ENCODE results near the gene PDE7B. TPM values are rescaled to one million over a fixed set of nuclear protein-coding genes. Genes with fewer than 3 reads are reported as not detected.

The PDE7B gene
- total and polyA plus RNA-seq, 9 of the 15 experiments (the other 6 are each of a cell fraction or from before 2014, with no cell fraction given), result 0.01 TPM; not detected in 8

GRCh38 chr6:136084403-136084802 lies 232.9 kb downstream of the PDE7B start (continued):
- TF ChIP-seq UBTF (IDR thresholded peaks at IDR 0.05; ENCODE audit: borderline replicate concordance in 1 of 2, low read depth in 2 of 2, low read length in 2 of 2), result no peak

- ATAC-seq, result no peak
- no peaks in the 10 kb centered on the region for H3K9me3 ChIP-seq (replicated peaks; ENCODE audit: control insufficient read depth, insufficient read depth, low read depth, low read length)
- in situ Hi-C loops (cut with MboI), result no loop called here
- TF ChIP-seq THAP7 (CRISPR knock-in tag; IDR thresholded peaks at IDR 0.05), result no peak
- TF ChIP-seq PBX2 (CRISPR knock-in tag; IDR thresholded peaks at IDR 0.05; ENCODE audit: low read depth), result no peak
- no peak for TF ChIP-seq PBX2 (tag; conservative IDR thresholded peaks at IDR 0.05; ENCODE audit: low read depth)
- TF ChIP-seq SETDB1 (IDR thresholded peaks at IDR 0.05; ENCODE audit: low read length), result no peak
- TF ChIP-seq SMARCC2 (IDR thresholded peaks at IDR 0.05; ENCODE audit: low read depth), result no peak
- TF ChIP-seq RBBP5 (IDR thresholded peaks at IDR 0.05; ENCODE audit: borderline replicate concordance, insufficient read depth, low read length, poor library complexity, severe bottlenecking), result no peak
- TF ChIP-seq BMI1 (IDR thresholded peaks at IDR 0.05; ENCODE audit: low read length), result no peak
- TF ChIP-seq MCM7 (IDR thresholded peaks at IDR 0.05), result no peak
- no peak for TF ChIP-seq RB1 (IDR thresholded peaks at IDR 0.05; ENCODE audit: low read depth)
- TF ChIP-seq CTCF (IDR thresholded peaks at IDR 0.05 in 2 of 3, conservative IDR thresholded peaks at IDR 0.05 in 1 of 3; ENCODE audit: insufficient read depth in 2 of 3, low read depth in 1 of 3, low read length in 3 of 3), result no peak
- TF ChIP-seq ZSCAN29 (IDR thresholded peaks at IDR 0.05), result no peak
These were observed 234.0 kb downstream of the PDE7B start for GRCh38 chr6:136085370-136086115.

More at GRCh38 chr6:136085370-136086115, 234.0 kb downstream of the PDE7B start:
- intact Hi-C loops (cut with micrococcal nuclease), result no loop called here
- 0% methylated on average over 6 of the region's 6 CpGs for WGBS (ENCODE audit: insufficient coverage, low coverage, missing lambda C conversion rate)
- ChIA-PET POLR2A (interaction anchor here (0.7 kb wide), 1 partner anchor 232 kb away, joined by 3 read pairs; no protein-coding TSS in a partner anchor), CTCF (ENCODE audit: low intra/inter-chr PET ratio) (no interaction called here)
- Histone ChIP-seq H2AFZ (ENCODE audit: low read depth, low read length) (no peak overlapping the region), H3K27me3 (ENCODE audit: control insufficient read depth in 2 of 2, insufficient read depth in 2 of 2, low read length in 2 of 2) (peaks cover 2 to 12% of the 10 kb centered on the region in 2 experiments; a peak in 3 of 5 replicates), H3K4me3 (no peak overlapping the region), H3K36me3 (ENCODE audit: control insufficient read depth, insufficient read depth, low read length) (no peaks in the 10 kb centered on the region), H3K27ac (ENCODE audit: extremely low read depth, low read depth, low read length) (no peak overlapping the region), H3K4me2 (ENCODE audit: insufficient read depth, low read length) (no peak overlapping the region), H3K79me2 (ENCODE audit: control insufficient read depth, insufficient read depth, low read length) (no peaks in the 10 kb centered on the region), H3K9me1 (ENCODE audit: control insufficient read depth, insufficient read depth, low read length) (no peaks in the 10 kb centered on the region), H4K20me1 (replicated peaks; ENCODE audit: control insufficient read depth, insufficient read depth, low read length) (no peaks in the 10 kb centered on the region), H3K9ac (ENCODE audit: insufficient read depth in 1 of 2, low read depth in 2 of 2, low read length in 2 of 2) (no peak overlapping the region), H3K4me1 (replicated peaks in 1 of 2; ENCODE audit: control insufficient read depth in 2 of 2, insufficient read depth in 2 of 2, low read length in 2 of 2) (no peaks in the 10 kb centered on the region)
- FAIRE-seq (no peak), DNase-seq (ENCODE audit: extremely low read depth in 1 of 4, low spot score in 3 of 4) (no peak)
- BruUV-seq (replicated peaks), result no TSS peak
